HG03460 (cell line): ENCODE results near the gene ARRB1.
"Not testable (repeated sequence)": the region's sequence is repeated elsewhere in the genome, so short reads cannot be mapped to it uniquely, and the experiment has no call there.

Experiments used
- ATAC-seq: cut with Tn5 transposase; IDR thresholded peaks from one replicate; pipeline ENCODE4 v1.9.1; 2021; ENCODE audit not compliant: unreplicated experiment

The ARRB1 gene

GRCh38 chr11:75325713-75326438 is 25.6 kb downstream of the ARRB1 start:
- no peak for ATAC-seq

- no peak for ATAC-seq
These were observed 26.7 kb downstream of the ARRB1 start for GRCh38 chr11:75324740-75325139.

DNA sequence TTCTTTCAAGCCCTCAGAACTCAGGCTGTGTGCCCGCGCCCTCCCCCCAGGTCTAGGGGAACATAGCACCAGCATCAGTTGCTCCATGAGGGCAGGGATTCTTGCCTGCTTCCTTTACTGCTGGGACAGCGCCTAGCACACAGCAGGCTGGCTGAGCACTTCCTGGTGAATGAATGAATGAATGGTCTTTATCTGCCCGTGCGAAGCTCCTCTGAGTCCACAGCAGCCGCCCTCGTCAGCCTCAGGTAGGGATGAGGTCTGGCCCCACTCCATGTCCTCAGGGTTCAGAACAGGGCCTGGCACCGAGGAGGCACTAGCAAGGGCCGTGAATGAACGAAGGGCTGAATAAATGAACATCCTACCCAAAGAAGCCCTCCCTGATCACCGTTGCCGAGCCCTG is 27.3 kb downstream of the ARRB1 start:
- ATAC-seq = no peak

- no peak for ATAC-seq
These were observed 27.9 kb downstream of the ARRB1 start for GRCh38 chr11:75323609-75324008.

GRCh38 chr11:75320643-75321042 is 30.8 kb downstream of the ARRB1 start:
- no peak for ATAC-seq

- no peak for ATAC-seq
These were observed 31.3 kb downstream of the ARRB1 start for GRCh38 chr11:75320046-75320618.

DNA sequence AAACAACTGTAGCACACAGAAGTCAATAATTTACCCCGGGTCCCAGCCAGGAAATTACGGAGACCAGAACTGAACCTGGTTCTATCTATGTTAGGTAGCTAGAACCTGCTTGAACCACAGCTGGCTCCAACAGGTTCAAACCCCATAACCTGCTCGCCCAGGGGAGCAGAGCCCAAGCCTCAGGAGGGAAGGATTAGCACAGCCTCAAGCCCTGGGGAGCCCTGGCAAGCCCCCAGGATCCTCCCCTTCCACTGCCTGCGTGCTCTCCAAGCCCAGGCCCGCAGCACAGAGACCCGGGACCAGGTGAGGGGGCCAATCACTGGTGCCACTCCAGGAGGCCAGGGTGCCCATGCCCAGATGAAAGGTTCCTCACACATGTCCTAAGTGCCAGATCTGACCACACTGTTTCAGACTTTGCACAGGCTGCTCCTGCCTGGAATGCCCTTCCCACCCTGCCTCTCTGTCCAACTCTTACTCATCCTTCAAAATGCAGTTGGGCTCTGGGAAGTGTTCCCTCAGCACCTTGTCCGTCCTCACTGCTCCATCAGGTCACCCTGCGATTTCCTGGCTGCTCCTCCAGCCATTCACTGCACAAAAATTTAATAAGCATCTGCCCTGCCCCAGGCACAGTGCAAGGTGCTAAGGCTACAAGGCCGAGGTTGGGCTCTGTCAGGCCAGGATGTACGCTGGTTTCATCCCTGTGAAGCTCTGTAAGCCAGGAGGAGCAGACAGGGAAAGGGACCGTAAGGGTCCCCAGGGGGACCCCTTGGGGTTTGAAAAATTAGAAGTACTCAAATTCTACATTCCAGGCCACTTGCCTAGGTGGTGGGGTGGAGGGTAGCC is 32.2 kb downstream of the ARRB1 start:
- no peak for ATAC-seq

DNA sequence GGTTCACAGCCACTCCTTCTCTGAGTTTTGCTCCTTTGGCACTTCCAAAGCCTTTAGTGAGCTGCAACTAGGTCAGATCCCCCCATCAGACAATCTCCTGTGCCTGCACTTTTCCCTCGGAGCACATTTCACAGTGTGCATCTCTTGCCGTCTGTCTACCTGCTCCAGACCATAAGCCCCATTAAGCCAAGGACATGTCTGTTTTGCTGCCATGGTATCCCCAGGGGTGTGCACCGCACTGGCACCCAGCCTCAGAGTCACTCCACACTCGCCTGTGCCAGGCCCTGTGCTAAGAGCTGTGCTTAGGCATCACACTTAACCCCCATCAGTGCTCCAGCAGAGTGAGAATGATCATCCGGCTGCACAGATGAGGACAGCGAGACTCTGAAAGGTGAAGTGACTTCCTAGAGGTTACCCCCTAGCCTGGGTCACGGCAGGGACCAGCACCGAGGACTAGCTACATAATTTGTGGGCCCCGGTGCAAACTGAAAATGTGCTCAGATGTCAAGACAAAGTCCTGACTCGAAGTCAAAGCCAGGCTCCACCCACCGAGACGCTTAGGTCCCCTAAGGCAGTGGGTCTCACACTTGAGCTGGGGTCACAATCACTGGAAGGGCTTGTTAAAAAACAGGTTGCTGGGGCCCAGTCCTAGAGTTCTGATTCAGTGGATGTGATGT is 33.9 kb downstream of the ARRB1 start:
- ATAC-seq = no peak

GRCh38 chr11:75315439-75315805 is 36.0 kb downstream of the ARRB1 start:
- ATAC-seq = no peak

DNA sequence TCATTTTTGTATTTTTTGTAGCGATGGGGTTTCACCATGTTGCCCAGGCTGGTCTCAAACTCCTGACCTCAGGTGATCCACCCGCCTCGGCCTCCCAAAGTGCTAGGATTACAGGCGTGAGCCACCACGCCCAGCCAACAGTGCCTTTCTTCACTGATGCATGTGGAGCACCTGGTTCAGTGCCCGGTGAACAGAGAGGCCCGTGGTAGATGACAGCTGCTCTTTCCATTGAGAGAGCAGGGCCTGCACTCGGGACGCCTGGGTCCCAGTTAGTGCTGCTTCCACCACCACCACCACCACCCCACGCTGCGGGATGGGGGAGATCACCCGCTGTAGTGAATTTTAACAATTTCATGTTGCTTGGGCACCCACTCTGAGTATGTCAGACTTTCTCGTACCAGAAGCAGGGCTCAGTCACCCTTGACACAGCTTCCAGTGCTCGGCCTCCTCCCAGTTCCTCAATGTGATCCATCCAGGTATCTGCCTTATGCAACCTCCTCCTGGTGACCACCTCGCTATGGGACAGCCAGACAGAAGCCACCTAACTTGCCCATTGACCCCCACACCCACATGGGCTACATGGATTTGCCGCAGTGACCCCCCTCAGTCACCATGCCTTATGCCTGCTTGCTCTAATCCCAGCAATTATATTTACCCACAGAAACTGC is 36.6 kb downstream of the ARRB1 start:
- ATAC-seq = no peak

DNA sequence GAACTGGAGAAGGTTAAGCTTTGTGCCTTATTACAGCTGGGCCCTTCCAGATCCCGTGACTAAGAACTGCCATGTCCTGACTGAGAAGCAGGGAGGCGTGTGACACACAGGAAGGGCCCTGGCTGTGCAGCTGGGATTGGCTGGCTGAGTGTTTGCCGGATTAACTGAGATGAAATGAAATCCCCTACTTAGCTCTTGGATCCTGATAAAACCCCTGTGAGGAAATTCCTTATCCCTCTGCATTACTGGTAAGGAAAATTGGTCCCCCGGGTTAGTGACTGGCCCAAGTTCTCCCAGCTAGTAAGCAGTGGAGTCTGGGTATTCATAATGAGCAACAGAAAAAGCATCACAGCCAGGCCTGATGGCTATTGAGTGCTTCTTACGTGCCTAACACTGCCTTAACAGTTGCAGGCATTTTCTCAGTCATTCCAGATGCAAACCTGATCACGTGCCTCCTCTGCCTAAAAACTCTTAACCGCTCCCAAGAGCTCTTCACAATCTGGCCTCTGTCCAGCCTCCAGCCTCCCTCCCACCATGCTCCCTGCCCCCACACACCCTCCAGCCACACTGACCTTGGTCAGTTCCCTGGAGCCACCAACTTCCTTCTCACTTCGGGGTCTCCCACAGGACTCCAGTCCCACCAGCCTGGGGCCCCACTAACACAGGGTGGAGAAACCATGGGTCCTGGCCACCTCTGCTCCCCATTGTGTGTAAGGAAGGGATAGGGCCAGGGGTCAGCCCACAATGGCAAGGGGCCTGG is 37.8 kb downstream of the ARRB1 start:
- ATAC-seq = no peak

DNA sequence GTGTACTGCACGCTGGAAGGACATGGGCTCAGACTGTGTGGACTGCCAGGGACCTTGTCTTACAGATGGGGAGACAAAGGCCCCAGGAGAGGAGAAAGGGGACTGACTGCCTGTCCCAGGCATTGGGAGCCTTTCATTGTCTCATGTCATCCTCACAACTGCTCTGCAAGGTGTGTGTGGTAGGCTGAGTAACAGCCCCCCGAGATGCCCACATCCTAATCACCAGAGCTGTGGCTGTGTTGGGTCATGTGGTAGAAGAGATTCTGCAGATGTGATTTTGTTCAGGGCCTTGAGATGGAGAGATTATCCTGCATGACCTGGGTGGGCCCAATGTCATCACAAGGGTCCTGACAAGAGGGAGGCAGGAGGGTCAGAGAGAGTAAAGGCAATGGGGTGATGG is 39.1 kb downstream of the ARRB1 start:
- ATAC-seq = no peak

DNA sequence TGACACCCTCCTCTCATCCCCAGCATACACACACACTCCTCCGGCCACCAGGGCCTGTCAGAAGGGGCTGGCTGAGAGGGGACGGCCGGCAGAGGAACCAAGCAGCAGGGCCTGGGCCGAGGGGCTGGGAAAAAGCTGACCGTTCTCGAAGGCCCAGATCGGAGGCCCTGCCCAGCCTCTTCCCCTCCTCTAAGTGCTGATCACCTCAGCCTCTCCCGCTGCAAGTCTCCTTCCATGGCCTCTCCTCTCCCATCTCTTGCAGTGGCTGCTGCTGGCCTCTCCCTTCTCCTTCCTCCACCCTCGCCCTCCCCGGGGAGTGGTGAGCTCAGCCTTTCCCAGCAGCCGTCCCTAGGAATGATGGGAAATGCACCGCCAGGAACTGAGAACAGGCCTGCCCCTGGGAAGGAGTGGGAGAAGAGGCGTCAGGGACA is 39.6 kb downstream of the ARRB1 start:
- ATAC-seq = no peak

DNA sequence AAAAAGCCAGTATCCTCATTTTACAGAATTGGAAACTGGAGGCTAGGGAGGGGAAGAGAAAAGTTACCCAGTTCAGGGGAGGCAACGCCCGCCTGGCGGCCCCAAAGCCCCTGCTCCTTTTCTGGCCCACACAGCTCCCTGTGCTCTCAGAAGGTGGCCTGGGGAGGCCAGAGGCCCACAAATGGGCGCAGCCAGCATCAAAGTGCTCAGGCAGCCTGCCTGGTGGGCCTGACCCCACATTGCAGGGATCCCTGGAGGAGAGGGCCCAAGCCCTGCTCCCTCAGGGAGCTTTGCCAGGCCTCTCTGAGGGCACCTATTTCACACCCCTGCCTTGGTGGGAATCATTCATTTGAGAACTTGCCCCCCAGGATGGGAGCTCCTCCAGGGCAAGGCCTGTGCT is 42.5 kb downstream of the ARRB1 start:
- ATAC-seq = no peak

GRCh38 chr11:75308116-75308515 is 43.3 kb downstream of the ARRB1 start:
- ATAC-seq = no peak

DNA sequence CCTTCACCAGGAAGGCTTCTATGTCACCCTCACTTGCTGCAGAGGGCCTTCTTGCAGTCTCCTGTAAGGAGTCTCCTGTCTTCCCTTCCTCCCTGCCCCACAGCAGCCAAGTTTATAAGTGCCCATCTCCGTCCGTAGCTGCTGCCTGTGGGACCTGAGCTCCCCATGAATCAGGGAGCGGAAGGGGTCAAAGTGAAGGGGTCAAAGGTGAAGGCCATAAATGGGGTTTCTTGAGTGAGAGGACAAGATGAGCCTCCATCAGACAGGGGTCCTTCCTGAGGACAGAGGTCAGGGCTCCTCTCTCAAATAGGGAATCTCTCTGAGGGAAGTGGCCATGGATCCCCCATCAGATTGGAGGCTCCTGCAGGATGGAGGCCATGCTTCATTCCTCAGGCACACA is 44.4 kb downstream of the ARRB1 start:
- ATAC-seq = no peak

DNA sequence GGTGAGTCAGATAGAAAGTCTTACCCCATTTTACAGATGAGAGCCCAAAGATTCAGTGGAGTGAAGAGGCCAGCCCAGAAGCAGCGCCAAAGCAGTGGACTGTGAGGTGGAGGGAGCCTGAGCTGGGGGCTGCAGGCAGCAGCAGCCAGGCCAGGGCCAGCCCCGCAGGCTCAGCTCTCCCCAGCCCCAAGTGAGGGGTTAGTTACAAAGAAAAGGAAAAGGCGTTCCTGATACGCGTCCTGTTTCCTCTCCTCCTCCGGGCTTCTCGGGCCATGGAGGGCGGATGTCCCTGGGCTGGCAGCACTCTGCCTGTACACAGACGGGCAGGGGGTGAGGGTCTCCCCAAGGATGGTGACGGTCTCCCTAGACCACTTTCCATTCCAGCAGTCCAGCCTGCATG is 44.9 kb downstream of the ARRB1 start:
- no peak for ATAC-seq

DNA sequence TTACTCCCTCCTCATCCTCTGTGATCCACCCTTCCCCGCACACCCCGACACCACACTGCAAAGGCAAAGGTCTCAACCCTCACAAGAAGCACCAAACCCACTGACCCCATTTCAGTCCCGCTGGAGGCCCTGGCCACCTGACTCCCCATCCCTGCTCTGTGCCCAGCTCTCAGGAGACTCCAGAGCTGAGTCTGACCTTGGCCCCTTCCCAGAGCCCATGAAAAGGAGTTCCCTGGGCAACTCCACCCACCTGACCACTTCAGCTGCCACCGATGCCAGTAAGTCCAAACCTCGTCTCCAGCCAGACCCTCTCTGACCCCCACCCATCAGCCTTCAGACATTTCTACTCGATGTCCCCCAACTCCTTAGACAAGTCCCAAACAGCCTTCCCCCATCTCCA is 45.5 kb downstream of the ARRB1 start:
- ATAC-seq = no peak

- ATAC-seq = no peak
These were observed 46.0 kb downstream of the ARRB1 start for GRCh38 chr11:75305452-75305851.

DNA sequence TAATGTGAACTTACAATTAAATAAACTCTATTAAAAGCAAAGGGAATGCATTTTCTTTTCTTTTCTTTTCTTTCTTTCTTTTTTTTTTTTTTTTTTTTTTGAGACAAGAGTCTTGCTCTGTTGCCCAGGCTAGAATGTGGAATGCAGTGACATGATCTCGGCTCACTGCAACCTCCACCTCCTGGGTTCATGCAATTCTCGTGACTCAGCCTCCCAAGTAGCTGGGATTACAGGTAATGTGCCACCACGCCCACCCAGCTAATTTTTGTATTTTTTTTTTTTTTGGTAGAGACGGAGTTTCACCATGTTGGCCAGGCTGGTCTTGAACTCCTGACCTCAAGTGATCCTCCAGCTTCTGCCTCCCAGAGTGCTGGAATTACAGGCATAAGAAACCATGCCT is 46.5 kb downstream of the ARRB1 start:
- ATAC-seq = not testable (repeated sequence)
